ENCODE data around the gene VAMP7. TPM values are rescaled to one million over a fixed set of nuclear protein-coding genes. Genes with fewer than 3 reads are reported as not detected.
"Not testable (repeated sequence)": the region's sequence is repeated elsewhere in the genome, so short reads cannot be mapped to it uniquely, and the experiment has no call there.

Gene VAMP7
- total RNA-seq, 1 donor from 2014 or later: 31.5 TPM

DNA sequence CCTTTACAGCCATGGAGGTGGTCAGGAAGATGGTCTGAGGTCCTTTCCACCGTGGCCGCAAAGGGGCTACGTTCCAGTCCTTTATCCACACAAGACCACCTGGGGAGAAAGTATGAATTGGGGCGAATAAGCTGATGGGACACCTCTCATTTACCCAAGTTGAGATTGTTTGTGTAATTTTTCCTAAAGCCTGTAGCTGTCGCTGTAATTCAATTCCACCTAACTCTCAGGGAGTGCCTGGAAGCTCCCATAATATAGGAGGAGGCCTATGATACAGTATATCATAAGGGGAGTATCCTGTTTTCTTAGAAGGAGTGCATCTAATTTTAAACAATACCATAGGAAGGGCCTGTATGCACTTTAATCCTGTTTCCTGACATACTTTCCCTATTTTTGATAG lies 90.5 kb downstream of the VAMP7 start:
- DNase-seq (ENCODE audit: low spot score); H3K4me3 Mint-ChIP-seq (ENCODE audit: low read depth); H3K27me3 Mint-ChIP-seq (ENCODE audit: low read depth); H3K36me3 Mint-ChIP-seq (ENCODE audit: low read depth); intact Hi-C loops (cut with micrococcal nuclease); H3K27ac Mint-ChIP-seq: not testable (repeated sequence)
- Mint-ChIP-seq H3K9me3 (peaks cover 27% of the 10 kb centered on the region), H3K4me1 (ENCODE audit: low read depth) (peaks cover 22% of the 10 kb centered on the region)

DNA sequence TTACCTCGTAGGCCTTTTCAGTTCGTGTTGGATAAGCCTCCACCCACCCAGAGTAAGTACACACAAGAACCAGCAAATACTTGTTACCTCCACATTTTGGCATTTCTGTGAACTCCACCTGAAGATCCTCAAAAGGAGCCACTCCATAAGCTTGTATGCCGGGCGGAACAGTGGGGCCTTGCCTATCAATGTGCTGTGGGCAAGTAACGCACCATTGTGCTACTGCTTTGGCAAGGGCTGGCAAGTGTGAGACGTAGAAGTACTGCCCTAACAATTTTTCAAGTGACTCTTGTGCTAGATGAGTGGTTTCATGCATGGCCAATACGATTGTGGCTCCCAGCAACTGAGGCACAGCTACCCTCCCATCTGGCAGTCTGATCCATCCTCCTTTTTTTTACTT lies 91.1 kb downstream of the VAMP7 start:
- peaks cover 27% of the 10 kb centered on the region for H3K9me3 Mint-ChIP-seq
- H3K36me3 Mint-ChIP-seq (ENCODE audit: low read depth); H3K27me3 Mint-ChIP-seq (ENCODE audit: low read depth); H3K27ac Mint-ChIP-seq; intact Hi-C loops (cut with micrococcal nuclease); H3K4me3 Mint-ChIP-seq (ENCODE audit: low read depth); DNase-seq (ENCODE audit: low spot score): not testable (repeated sequence)
- peaks cover 18% of the 10 kb centered on the region for H3K4me1 Mint-ChIP-seq (ENCODE audit: low read depth)

DNA sequence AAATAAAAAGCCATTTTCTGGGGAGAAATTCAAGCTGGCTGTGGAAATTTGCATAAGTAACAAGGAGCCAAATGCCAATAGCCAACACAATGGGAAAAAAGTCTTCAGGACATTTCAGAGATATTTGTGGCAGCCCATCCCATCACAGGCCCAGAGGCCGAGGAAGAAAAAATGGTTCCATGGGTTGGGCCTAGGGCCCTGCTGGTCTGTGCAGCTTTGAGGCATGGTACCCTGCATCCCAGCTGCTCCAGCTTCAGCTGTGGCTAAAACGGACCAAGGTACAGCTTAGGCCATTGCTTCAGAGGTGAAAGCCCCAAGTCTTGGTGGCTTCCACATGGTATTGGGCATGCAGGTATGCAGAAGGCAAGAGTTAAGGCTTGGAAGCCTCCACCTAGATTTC lies 102.2 kb downstream of the VAMP7 start:
- H3K4me3 Mint-ChIP-seq (ENCODE audit: low read depth): no peak overlapping the region
- peaks cover 8% of the 10 kb centered on the region for H3K9me3 Mint-ChIP-seq
- H3K4me1 Mint-ChIP-seq (ENCODE audit: low read depth): no peaks in the 10 kb centered on the region
- DNase-seq (ENCODE audit: low spot score): no peak
- H3K36me3 Mint-ChIP-seq (ENCODE audit: low read depth): no peaks in the 10 kb centered on the region
- intact Hi-C loops (cut with micrococcal nuclease): no loop called here
- peaks cover 12% of the 10 kb centered on the region for H3K27me3 Mint-ChIP-seq (ENCODE audit: low read depth)
- H3K27ac Mint-ChIP-seq: no peak overlapping the region

DNA sequence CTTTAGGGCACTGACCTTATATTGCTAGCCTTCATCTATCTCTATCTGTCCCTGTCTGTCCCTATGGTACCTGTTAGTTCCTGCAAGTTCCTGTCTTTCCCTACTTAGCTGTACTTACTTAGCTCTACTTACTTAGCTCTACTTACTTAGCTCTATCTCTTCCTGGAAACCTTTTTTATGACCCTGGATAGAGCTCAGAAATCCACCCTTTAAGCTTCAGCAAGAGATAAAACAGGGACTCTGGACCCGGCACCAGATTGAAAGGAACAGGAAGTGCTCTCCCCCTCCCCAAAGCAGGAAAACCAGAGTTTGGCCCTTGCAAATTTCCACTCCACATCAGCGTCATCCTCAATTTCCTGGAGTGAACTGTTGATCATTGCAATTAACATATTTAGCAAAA lies 104.1 kb downstream of the VAMP7 start:
- DNase-seq (ENCODE audit: low spot score): no peak
- intact Hi-C loops (cut with micrococcal nuclease): no loop called here
- Mint-ChIP-seq H3K4me1 (ENCODE audit: low read depth) (no peaks in the 10 kb centered on the region), H3K27ac (no peak overlapping the region), H3K9me3 (peaks cover 15% of the 10 kb centered on the region), H3K36me3 (ENCODE audit: low read depth) (no peaks in the 10 kb centered on the region), H3K4me3 (ENCODE audit: low read depth) (no peak overlapping the region), H3K27me3 (ENCODE audit: low read depth) (peaks cover 9% of the 10 kb centered on the region)

DNA sequence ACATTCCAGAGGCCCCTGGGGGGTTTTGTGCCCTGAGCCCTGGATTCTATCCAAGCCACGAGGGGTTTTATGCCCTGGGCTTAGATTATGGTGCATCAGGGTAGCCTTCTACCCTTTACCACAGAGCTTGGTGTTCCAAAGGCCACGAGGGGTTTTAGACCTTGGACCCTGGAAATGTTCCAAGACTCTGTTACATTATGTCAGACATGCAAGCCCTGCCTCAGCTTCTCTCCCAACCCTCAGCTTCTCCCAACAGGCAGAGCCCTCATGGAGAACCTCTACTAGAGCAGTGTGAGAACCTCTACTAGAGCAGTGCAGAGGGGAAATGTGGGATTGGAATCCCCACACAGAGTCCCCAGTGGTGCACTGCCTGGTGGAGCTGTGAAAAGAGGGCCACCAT lies 105.8 kb downstream of the VAMP7 start:
- H3K36me3 Mint-ChIP-seq (ENCODE audit: low read depth); H3K4me3 Mint-ChIP-seq (ENCODE audit: low read depth); intact Hi-C loops (cut with micrococcal nuclease); H3K4me1 Mint-ChIP-seq (ENCODE audit: low read depth); DNase-seq (ENCODE audit: low spot score); H3K27ac Mint-ChIP-seq; H3K27me3 Mint-ChIP-seq (ENCODE audit: low read depth): not testable (repeated sequence)
- H3K9me3 Mint-ChIP-seq: peaks cover 15% of the 10 kb centered on the region

DNA sequence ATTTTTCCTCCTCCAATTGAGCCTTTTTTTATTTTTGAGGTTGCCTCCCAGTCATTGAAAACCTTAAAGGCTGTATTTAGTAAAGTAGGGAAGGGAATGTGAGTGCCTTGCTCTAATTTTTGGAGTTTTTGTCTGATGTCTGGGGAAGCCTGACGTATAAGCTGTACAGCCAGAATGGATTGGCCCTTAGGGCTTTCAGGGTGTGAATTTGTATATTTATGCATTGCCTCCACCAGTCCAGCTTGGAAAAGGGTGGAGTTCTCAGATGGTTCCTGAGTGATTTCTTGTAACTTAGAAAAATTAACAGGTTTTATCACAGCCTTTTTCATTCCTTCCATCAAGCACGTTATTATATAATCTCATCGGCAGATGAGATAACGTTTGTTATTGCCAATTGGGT lies 107.7 kb downstream of the VAMP7 start:
- Mint-ChIP-seq H3K4me1 (ENCODE audit: low read depth) (no peaks in the 10 kb centered on the region), H3K27ac (no peak overlapping the region), H3K4me3 (ENCODE audit: low read depth) (no peak overlapping the region), H3K9me3 (peaks cover 7% of the 10 kb centered on the region), H3K27me3 (ENCODE audit: low read depth) (peaks cover 3% of the 10 kb centered on the region), H3K36me3 (ENCODE audit: low read depth) (no peaks in the 10 kb centered on the region)
- no peak for DNase-seq (ENCODE audit: low spot score)
- intact Hi-C loops (cut with micrococcal nuclease): no loop called here

Other genes starting within 250 kb of the VAMP7 start
- gene IL9R, start 116.4 kb downstream of the VAMP7 start, total RNA-seq: 54.7 and 64.9 TPM in 2 replicates

Data from activated T-helper 2 cell treated with anti-CD3 and anti-CD28 coated beads, Interferon-gamma antibody, Interleukin-2, Interleukin-4, amounts not matched to agents 10 μg/mL and 5 μg/mL and 100 μg/mL, durations not matched to agents 14 hours and 24 hours and 36 hours (primary cell).